Activated CD4-positive, CD25-positive, alpha-beta regulatory T cell treated with anti-CD3 and anti-CD28 coated beads, Interleukin-2, amount 50 U/mL, for 16 hours (primary cell): ENCODE measurements around the gene TOP1.

Experiments
- DNase-seq: peaks from one replicate; pipeline ENCODE4 v3.0.0-alpha.2; 2020; ENCODE audit warnings: low read depth, low spot score

The TOP1 gene

GRCh38 chr20:41167481-41168253, 139.0 kb downstream of the TOP1 start:
- no peak for DNase-seq

GRCh38 chr20:41168281-41169161, 139.9 kb downstream of the TOP1 start:
- no peak for DNase-seq

GRCh38 chr20:41169162-41169690, 140.6 kb downstream of the TOP1 start:
- DNase-seq, result no peak

DNA sequence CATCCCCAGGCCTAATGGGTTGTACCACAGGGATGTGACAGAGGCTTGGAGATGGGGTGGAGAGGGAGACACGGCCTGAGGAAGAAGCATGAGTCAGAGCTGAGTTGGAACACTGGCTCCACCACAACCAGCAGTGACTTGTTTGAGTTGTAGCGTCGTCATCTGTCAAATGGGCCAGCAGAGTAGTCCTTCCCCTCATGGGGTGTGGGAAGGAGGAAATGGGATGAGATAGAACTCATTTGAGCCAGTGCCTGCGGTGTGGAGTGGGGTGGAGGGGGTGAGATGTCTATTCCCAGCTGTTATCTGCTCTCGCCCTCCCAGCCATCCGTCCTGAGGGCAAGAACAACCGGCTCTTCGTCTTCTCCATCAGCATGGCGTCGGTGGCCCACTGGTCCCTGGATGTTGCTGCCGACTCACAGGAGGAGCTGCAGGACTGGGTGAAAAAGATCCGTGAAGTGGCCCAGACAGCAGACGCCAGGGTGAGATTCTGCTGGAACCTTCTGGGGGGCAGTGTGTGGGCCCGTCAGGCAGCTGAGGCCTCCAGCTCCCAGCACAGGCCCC, 141.2 kb downstream of the TOP1 start:
- no peak for DNase-seq

GRCh38 chr20:41170386-41171105, 141.9 kb downstream of the TOP1 start:
- no peak for DNase-seq

DNA sequence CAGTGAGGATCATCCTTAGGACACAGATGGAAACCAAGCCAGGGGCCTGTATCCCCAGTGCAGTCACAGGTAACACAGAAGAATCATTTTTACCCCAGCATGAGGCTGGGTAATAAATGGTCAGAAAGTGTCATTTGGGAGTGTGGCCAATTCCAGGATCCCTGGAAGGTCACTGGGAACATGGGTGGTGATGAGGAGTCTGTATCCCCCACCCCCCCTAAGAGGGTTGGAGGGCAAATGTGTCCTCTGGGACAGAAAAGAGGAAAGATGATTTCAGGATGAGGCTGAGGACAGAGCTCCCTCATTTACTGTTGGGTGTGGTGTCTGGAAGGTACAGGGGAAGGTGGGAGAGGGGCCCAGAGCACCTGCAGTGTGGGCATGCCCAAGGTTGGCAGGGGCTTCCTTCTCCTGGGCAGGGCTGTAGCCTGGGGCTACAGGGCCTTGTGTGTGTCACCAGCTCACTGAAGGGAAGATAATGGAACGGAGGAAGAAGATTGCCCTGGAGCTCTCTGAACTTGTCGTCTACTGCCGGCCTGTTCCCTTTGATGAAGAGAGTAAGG, 143.2 kb downstream of the TOP1 start:
- no peak for DNase-seq

GRCh38 chr20:41172296-41173140, 143.9 kb downstream of the TOP1 start:
- DNase-seq, result no peak

GRCh38 chr20:41173161-41173721, 144.6 kb downstream of the TOP1 start:
- peak; percentile 23 for DNase-seq

DNA sequence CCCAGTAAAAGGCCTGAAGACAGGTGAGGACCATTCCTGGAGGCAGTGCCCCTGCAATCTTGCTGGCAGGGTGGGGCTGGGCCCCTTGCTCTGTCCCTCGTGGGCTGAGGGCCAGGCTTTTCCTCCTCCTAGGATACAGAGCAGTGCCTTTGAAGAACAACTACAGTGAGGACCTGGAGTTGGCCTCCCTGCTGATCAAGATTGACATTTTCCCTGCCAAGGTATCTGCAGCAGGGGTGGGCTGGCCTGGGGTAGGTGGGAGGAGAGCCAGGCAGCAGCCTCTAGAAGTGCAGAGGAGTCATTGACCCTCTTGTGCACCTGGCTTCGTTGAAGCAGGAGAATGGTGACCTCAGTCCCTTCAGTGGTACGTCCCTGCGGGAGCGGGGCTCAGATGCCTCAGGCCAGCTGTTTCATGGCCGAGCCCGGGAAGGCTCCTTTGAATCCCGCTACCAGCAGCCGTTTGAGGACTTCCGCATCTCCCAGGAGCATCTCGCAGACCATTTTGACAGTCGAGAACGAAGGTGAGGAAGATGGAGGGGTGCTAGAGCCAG, 145.2 kb downstream of the TOP1 start:
- no peak for DNase-seq
